GM23338 (cell line): ENCODE results near the gene LIMK2. TPM values are rescaled to one million over a fixed set of nuclear protein-coding genes. Genes with fewer than 3 reads are reported as not detected.
A peak's percentile ranks its signal among the peaks of the same experiment; 100 is the strongest.

Experiments used
- ATAC-seq: fragments of 200-7000 bp; cut with Tn5 transposase; 3 replicates; pipeline ENCODE4 v1.9.1; 2020
- DNase-seq: peaks from one replicate; pipeline ENCODE4 v3.0.0-alpha.2; 2015; ENCODE audit warnings: low spot score
- H2AFZ ChIP-seq: fragments of 200-600 bp; sonication (generic); 2 replicates; pipeline ENCODE4 v1.8.0; 2016; ENCODE audit warnings: antibody characterized with exemption, mild to moderate bottlenecking, moderate library complexity
- H3F3A ChIP-seq: fragments of 200-600 bp; sonication (generic); replicated peaks from 2 replicates; pipeline ENCODE4 v1.8.0; 2017; ENCODE audit warnings: antibody characterized with exemption, mixed run types, low read depth
- H3K27ac ChIP-seq: fragments of 200-600 bp; sonication (generic); 2 replicates; pipeline ENCODE4 v1.6.1; 2016; ENCODE audit warnings: low read depth
- H3K27me3 ChIP-seq: fragments of 200-600 bp; sonication (generic); 2 replicates; pipeline ENCODE4 v1.8.0; 2016; ENCODE audit warnings: mild to moderate bottlenecking, mixed run types, moderate library complexity; ENCODE audit not compliant: insufficient read depth
- H3K36me3 ChIP-seq: fragments of 200-600 bp; sonication (generic); 2 replicates; pipeline ENCODE4 v1.8.0; 2016; ENCODE audit warnings: mild to moderate bottlenecking; ENCODE audit not compliant: insufficient read depth
- H3K4me1 ChIP-seq: fragments of 200-600 bp; sonication (generic); 2 replicates; pipeline ENCODE4 v1.8.0; 2016; ENCODE audit warnings: mild to moderate bottlenecking, moderate library complexity; ENCODE audit not compliant: insufficient read depth
- H3K4me2 ChIP-seq: fragments of 200-600 bp; sonication (generic); 2 replicates; pipeline ENCODE4 v1.7.1; 2017; ENCODE audit warnings: mixed run types
- H3K4me3 ChIP-seq: fragments of 200-600 bp; sonication (generic); 2 replicates; pipeline ENCODE4 v1.6.1; 2016; ENCODE audit warnings: mixed run types
- H3K79me2 ChIP-seq: fragments of 200-600 bp; sonication (generic); replicated peaks from 2 replicates; pipeline ENCODE4 v1.8.0; 2017; ENCODE audit warnings: mild to moderate bottlenecking; ENCODE audit not compliant: insufficient read depth
- H3K9me2 ChIP-seq: fragments of 200-600 bp; sonication (generic); 2 replicates; pipeline ENCODE4 v1.8.0; 2017; ENCODE audit not compliant: insufficient read depth
- H4K20me1 ChIP-seq: fragments of 200-600 bp; sonication (generic); replicated peaks from 2 replicates; pipeline ENCODE4 v1.8.0; 2017; ENCODE audit warnings: mild to moderate bottlenecking; ENCODE audit not compliant: insufficient read depth
- H3K27ac Mint-ChIP-seq: 2 replicates; pipeline ENCODE4 v1.8.0; 2020; ENCODE audit warnings: inconsistent platforms, mild to moderate bottlenecking, moderate library complexity, mixed read lengths
- H3K27me3 Mint-ChIP-seq: 3 replicates; pipeline ENCODE4 v1.8.0; 2022; ENCODE audit warnings: low read depth, mild to moderate bottlenecking, moderate library complexity, mixed read lengths, inconsistent platforms; ENCODE audit not compliant: insufficient read depth, poor library complexity
- H3K36me3 Mint-ChIP-seq: 3 replicates; pipeline ENCODE4 v1.8.0; 2021; ENCODE audit warnings: low read depth, mild to moderate bottlenecking, inconsistent platforms, moderate library complexity, mixed read lengths
- H3K4me1 Mint-ChIP-seq: 3 replicates; pipeline ENCODE4 v1.8.0; 2020; ENCODE audit warnings: mild to moderate bottlenecking, inconsistent platforms, mixed read lengths
- H3K4me3 Mint-ChIP-seq: 3 replicates; pipeline ENCODE4 v1.8.0; 2021; ENCODE audit warnings: moderate library complexity, mild to moderate bottlenecking, inconsistent platforms, mixed read lengths
- H3K9me3 Mint-ChIP-seq: 3 replicates; pipeline ENCODE4 v1.8.0; 2020; ENCODE audit warnings: moderate library complexity, mild to moderate bottlenecking, inconsistent platforms, mixed read lengths
- CREB1 ChIP-seq: fragments of 250-450 bp; sonication (Bioruptor Pico); IDR thresholded peaks from 2 replicates; pipeline ENCODE4 v1.5.0; 2020; ENCODE audit warnings: low read depth, mild to moderate bottlenecking, moderate library complexity
- CTCF ChIP-seq, 2 experiments: fragments of 200-600 bp in 1 of 2; sonication (generic) in 1 of 2; conservative IDR thresholded peaks; 2 replicates each; pipeline versions ENCODE4 v1.5.1 to v1.6.1; 2016 to 2017; ENCODE audit warnings: antibody characterized with exemption in 2 of 2, low read depth in 2 of 2, mild to moderate bottlenecking in 2 of 2, moderate library complexity in 1 of 2
- ETS1 ChIP-seq: IDR thresholded peaks from 2 replicates; pipeline ENCODE4 v1.6.1; 2016; ENCODE audit warnings: antibody characterized with exemption
- EZH2 ChIP-seq: fragments of 200-600 bp; sonication (generic); IDR thresholded peaks from one replicate; pipeline ENCODE4 v1.8.0; 2017; ENCODE audit warnings: antibody characterized with exemption, mild to moderate bottlenecking, low read depth; ENCODE audit not compliant: unreplicated experiment
- EZH2phosphoT487 ChIP-seq: fragments of 200-600 bp; sonication (generic); IDR thresholded peaks from one replicate; pipeline ENCODE4 v1.8.1; 2018; ENCODE audit warnings: antibody characterized with exemption; ENCODE audit not compliant: unreplicated experiment
- JUNB ChIP-seq: IDR thresholded peaks from one replicate; pipeline ENCODE4 v1.6.1; 2016; ENCODE audit warnings: antibody characterized with exemption; ENCODE audit not compliant: unreplicated experiment
- NANOG ChIP-seq: IDR thresholded peaks from 2 replicates; pipeline ENCODE4 v1.6.1; 2016; ENCODE audit warnings: antibody characterized with exemption, borderline replicate concordance
- POLR2AphosphoS5 ChIP-seq: IDR thresholded peaks from 2 replicates; pipeline ENCODE4 v1.6.1; 2016; ENCODE audit warnings: antibody characterized with exemption, low read depth
- REST ChIP-seq: IDR thresholded peaks from one replicate; pipeline ENCODE4 v1.6.1; 2018; ENCODE audit warnings: antibody characterized with exemption; ENCODE audit not compliant: unreplicated experiment
- STAT1 ChIP-seq: IDR thresholded peaks from one replicate; pipeline ENCODE4 v1.6.1; 2016; ENCODE audit warnings: antibody characterized with exemption; ENCODE audit not compliant: unreplicated experiment
- ZNF114 ChIP-seq: fragments of 250-450 bp; sonication (Bioruptor Pico); IDR thresholded peaks from 2 replicates; pipeline ENCODE4 v1.5.0; 2020; ENCODE audit warnings: mild to moderate bottlenecking, moderate library complexity
- ZNF331 ChIP-seq: fragments of 250-450 bp; sonication (Bioruptor Pico); IDR thresholded peaks from 2 replicates; pipeline ENCODE4 v1.5.0; 2020; ENCODE audit warnings: low read depth, mild to moderate bottlenecking, moderate library complexity
- polyA plus RNA-seq: library from polyadenylated mRNA; unstranded; fragments of >200 nt; fragmentation: Nextera tagmentation; extraction: Ambion mirVana; gene quantifications from 2 replicates; pipeline ENCODE4 v1.2.1, GENCODE V29; 2016
- total RNA-seq: library from RNA; depleted of rRNA; stranded (reverse); fragments of >200 nt; shearing (Covaris generic); gene quantifications from 2 replicates; pipeline ENCODE4 v1.2.3, GENCODE V29; 2014
- TF ChIP-seq, protein P1 (sequence below): fragments of 250-450 bp; sonication (Bioruptor Pico); IDR thresholded peaks from 2 replicates; pipeline ENCODE4 v1.5.0; 2020; ENCODE audit warnings: mild to moderate bottlenecking, moderate library complexity

Gene LIMK2
- total and polyA plus RNA-seq, 2 experiments from 2014 or later: 12.5 to 39.8 TPM

DNA sequence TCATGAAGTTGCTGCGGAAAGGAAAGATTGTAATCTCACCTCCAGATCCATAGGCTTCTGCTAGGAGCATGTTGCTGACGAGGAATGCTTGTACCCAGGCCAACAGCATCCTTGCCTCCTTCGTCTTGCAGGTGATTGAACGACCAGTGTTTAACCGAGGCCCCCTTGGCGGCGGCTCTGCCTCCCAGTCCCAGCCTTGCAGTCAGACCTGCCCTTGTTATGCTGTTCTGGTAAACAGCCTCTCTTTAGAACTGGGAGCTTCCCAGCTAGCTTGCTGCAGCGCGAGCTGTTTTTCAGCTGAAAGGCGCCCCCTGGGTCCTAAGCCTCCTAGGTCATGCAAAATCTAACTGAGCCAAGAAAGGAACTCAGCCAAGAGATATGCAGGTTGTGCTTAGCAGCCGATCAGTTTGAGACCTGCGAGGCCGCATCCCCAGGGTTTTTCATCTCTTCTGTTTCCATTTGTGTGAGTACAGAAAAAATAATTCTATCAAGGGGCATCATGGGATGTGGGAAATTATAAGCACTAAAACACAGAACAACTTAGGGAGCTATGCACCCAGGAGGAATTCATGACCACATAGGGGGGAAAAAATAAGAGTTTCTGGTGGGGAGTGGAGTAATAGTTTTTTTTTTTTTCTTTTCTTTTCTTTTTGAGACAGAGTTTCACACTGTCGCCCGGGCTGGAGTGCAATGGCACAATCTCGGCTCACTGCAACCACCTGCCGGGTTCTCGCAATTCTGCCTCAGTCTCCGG lies 80.3 kb downstream of the LIMK2 start, which contains the start of gene PIK3IP1:
Gene PIK3IP1 (minus strand): TSS at position 253 of the 754 bp plus-strand sequence. CDS start 144 bp downstream, at position 109.
- peaks cover 19% of the 10 kb centered on the region for H3K27me3 Mint-ChIP-seq

More for the DNA sequence above, 80.3 kb downstream of the LIMK2 start, which contains the start of gene PIK3IP1:
- no peak within 1 kb of the TSS for H3K27ac Mint-ChIP-seq
- DNase-seq (peak; percentile 98), ATAC-seq (peak; percentile 78)
- Histone ChIP-seq H3K4me2 (peak within 1 kb of the TSS; percentile 79), H3F3A (peaks cover 8% of the 10 kb centered on the region; the same call in 1 of the 2 replicates), H4K20me1 (no peaks in the 10 kb centered on the region), H3K4me1 (0 out of 2 replicates have a peak, but pooled peaks cover 8% of the 10 kb centered on the region), H3K9me2 (no peaks in the 10 kb centered on the region), H3K79me2 (no peaks in the 10 kb centered on the region), H3K36me3 (no peaks in the 10 kb centered on the region), H3K27me3 (peaks cover 26% of the 10 kb centered on the region), H3K4me3 (peak within 1 kb of the TSS; percentile 57), H3K27ac (no peak within 1 kb of the TSS), H2AFZ (peak within 1 kb of the TSS; percentile 45; the same call in 1 of the 2 replicates)
- TF ChIP-seq JUNB (peak; percentile 3), ZNF331 (no peak), NANOG (no peak), EZH2phosphoT487 (no peak), REST (no peak), ETS1 (peak; percentile 42; the same call in 1 of the 2 replicates), EZH2 (no peak), POLR2AphosphoS5 (peak; percentile 51), STAT1 (no peak), CREB1 (CRISPR knock-in tag) (peak; percentile 36; the same call in 1 of the 2 replicates), CTCF (conservative IDR thresholded peaks at IDR 0.05; ENCODE audit: low read depth in 2 of 2) (peak; percentile 23 to 50; a peak in 3 of 4 replicates), ZNF114 (no peak)
- TF ChIP-seq, protein P1, sequence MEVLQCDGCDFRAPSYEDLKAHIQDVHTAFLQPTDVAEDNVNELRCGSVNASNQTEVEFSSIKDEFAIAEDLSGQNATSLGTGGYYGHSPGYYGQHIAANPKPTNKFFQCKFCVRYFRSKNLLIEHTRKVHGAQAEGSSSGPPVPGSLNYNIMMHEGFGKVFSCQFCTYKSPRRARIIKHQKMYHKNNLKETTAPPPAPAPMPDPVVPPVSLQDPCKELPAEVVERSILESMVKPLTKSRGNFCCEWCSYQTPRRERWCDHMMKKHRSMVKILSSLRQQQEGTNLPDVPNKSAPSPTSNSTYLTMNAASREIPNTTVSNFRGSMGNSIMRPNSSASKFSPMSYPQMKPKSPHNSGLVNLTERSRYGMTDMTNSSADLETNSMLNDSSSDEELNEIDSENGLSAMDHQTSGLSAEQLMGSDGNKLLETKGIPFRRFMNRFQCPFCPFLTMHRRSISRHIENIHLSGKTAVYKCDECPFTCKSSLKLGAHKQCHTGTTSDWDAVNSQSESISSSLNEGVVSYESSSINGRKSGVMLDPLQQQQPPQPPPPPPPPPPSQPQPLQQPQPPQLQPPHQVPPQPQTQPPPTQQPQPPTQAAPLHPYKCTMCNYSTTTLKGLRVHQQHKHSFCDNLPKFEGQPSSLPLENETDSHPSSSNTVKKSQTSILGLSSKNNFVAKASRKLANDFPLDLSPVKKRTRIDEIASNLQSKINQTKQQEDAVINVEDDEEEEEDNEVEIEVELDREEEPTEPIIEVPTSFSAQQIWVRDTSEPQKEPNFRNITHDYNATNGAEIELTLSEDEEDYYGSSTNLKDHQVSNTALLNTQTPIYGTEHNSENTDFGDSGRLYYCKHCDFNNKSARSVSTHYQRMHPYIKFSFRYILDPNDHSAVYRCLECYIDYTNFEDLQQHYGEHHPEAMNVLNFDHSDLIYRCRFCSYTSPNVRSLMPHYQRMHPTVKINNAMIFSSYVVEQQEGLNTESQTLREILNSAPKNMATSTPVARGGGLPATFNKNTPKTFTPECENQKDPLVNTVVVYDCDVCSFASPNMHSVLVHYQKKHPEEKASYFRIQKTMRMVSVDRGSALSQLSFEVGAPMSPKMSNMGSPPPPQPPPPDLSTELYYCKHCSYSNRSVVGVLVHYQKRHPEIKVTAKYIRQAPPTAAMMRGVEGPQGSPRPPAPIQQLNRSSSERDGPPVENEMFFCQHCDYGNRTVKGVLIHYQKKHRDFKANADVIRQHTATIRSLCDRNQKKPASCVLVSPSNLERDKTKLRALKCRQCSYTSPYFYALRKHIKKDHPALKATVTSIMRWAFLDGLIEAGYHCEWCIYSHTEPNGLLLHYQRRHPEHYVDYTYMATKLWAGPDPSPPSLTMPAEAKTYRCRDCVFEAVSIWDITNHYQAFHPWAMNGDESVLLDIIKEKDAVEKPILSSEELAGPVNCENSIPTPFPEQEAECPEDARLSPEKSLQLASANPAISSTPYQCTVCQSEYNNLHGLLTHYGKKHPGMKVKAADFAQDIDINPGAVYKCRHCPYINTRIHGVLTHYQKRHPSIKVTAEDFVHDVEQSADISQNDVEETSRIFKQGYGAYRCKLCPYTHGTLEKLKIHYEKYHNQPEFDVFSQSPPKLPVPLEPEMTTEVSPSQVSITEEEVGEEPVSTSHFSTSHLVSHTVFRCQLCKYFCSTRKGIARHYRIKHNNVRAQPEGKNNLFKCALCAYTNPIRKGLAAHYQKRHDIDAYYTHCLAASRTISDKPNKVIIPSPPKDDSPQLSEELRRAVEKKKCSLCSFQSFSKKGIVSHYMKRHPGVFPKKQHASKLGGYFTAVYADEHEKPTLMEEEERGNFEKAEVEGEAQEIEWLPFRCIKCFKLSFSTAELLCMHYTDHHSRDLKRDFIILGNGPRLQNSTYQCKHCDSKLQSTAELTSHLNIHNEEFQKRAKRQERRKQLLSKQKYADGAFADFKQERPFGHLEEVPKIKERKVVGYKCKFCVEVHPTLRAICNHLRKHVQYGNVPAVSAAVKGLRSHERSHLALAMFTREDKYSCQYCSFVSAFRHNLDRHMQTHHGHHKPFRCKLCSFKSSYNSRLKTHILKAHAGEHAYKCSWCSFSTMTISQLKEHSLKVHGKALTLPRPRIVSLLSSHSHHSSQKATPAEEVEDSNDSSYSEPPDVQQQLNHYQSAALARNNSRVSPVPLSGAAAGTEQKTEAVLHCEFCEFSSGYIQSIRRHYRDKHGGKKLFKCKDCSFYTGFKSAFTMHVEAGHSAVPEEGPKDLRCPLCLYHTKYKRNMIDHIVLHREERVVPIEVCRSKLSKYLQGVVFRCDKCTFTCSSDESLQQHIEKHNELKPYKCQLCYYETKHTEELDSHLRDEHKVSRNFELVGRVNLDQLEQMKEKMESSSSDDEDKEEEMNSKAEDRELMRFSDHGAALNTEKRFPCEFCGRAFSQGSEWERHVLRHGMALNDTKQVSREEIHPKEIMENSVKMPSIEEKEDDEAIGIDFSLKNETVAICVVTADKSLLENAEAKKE (CRISPR knock-in tag): no peak
- H3K9me3 Mint-ChIP-seq: no peaks in the 10 kb centered on the region
- H3K36me3 Mint-ChIP-seq: no peaks in the 10 kb centered on the region
- peak within 1 kb of the TSS; percentile 82 for H3K4me3 Mint-ChIP-seq
- H3K4me1 Mint-ChIP-seq: peaks cover 19% of the 10 kb centered on the region
